ENCODE measurements around the gene HOMER2.
A peak's percentile ranks its signal among the peaks of the same experiment; 100 is the strongest.
"Not testable (repeated sequence)": the region's sequence is repeated elsewhere in the genome, so short reads cannot be mapped to it uniquely, and the experiment has no call there.

HOMER2 gene

GRCh38 chr15:82952158-82953081 lies at the start of gene HOMER2:
Gene HOMER2 (minus strand): TSS chr15:82952720. CDS start chr15:82952535, 185 bp downstream.
- peak; percentile 30 for DNase-seq (ENCODE audit: low spot score)

- DNase-seq (ENCODE audit: low spot score) = not testable (repeated sequence)
Measured at GRCh38 chr15:83000672-83001031, 48.1 kb upstream of the HOMER2 start.

DNA sequence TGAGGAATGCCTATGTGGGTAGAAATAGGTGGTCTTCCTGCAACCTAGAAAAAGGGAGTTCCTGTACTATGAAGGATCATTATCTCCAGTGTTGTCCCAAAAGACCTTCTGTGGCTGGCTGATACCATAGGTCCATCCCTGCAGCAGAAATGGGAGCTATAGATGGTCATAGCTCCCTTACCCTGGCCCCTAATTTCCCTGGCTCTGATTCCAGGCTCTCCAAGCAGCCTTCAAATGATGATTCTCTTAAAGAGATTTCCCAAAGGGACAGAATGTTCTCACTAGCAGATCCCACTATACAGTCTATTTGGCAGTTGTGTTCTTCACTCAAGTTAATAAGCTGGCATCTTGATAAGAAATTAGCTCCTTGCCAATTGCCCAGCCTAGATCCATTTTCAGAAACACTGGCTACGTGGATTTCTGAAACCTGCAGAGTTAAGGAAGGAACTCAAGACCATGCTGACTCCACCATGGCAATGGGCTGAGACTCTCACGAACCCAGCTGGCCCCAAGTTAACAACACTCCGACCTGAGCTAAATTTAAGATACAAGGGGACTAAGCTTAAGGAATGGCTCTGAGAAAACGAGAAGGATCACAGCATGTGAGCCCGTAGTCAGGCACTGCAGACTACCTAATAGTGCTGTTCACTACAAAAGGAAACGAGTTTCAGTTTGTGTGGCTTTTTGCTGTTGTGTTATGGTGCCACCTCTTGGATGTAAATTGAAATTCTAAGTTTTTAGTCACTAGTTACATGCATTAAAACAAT lies 47.6 kb upstream of the HOMER2 start:
- peak; percentile 85 for DNase-seq (ENCODE audit: low spot score)

DNA sequence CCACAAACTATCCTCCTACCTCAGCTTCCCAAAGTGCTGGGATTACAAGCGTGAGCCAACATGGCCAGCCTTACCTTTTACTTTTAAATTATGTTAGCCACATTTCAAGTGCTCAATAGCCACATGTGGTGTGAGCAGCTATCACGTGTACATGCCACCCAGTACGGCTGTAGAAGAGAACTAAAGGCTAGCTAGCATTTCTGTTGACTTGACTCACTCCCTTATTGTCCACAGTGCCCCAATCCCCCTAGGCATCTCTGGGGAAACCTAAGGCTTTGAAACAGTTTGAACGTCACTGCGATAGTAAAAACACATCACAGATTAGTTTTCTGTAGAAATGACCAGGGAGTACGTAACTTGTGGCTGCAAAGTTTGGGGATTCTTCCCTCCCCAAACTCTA lies 46.9 kb upstream of the HOMER2 start:
- DNase-seq (ENCODE audit: low spot score) = no peak

GRCh38 chr15:82995938-82996337 lies 43.4 kb upstream of the HOMER2 start:
- no peak for DNase-seq (ENCODE audit: low spot score)

GRCh38 chr15:82995076-82995475 lies 42.6 kb upstream of the HOMER2 start:
- no peak for DNase-seq (ENCODE audit: low spot score)

DNA sequence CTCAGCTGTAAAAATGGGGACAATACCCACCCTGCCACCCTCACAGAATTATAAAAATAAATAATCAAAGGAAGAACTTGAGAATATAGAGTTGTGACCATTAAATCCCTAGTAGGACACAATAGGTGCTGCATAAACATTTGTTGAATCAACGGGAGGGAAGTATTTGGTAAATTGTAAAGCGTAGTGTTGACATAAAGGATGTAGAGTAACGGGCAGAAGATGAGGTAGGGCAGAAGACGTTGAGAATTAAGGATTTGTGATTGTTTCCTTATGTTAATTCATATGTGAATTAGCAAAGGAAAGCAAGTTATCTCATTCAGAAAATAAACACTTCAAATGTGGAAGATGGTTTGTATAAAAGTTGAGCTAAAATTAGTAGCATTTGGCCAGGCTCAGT lies 40.6 kb upstream of the HOMER2 start:
- DNase-seq (ENCODE audit: low spot score) = no peak

DNA sequence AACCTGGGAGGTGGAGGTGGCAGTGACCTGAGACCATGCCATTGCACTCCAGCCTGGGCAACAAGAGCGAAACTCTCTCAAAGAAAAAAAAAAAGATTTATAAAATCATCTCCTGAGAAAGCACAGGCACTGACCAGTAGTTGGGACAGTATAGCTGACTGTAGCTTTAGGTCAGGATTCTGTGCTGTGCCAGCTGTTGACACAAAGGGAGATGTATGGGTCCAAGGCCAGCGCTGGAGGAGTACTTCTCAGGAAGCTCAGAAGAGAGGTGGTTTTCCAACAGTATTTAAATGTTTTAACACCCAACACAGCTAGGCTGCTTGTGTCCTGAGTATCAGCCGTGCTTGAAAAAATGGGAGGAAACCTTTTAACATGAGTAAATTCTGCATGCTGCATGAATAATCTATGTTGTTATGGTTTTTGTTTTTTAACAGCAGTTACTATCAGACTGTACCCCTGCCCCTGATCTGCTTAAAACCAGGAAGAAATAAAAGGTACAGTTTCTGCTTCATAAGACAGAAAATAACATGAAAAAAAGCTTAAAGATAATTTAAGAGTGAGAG lies 40.0 kb upstream of the HOMER2 start:
- no peak for DNase-seq (ENCODE audit: low spot score)

- peak; percentile 44 for DNase-seq (ENCODE audit: low spot score)
Measured at GRCh38 chr15:82986442-82986780, 33.9 kb upstream of the HOMER2 start.

- DNase-seq (ENCODE audit: low spot score) = peak; percentile 99
Measured at GRCh38 chr15:82985688-82986441, 33.3 kb upstream of the HOMER2 start, which contains the start of gene RAMAC. Gene RAMAC (plus strand): TSS chr15:82986210. CDS start chr15:82989019, 2,809 bp downstream.

DNA sequence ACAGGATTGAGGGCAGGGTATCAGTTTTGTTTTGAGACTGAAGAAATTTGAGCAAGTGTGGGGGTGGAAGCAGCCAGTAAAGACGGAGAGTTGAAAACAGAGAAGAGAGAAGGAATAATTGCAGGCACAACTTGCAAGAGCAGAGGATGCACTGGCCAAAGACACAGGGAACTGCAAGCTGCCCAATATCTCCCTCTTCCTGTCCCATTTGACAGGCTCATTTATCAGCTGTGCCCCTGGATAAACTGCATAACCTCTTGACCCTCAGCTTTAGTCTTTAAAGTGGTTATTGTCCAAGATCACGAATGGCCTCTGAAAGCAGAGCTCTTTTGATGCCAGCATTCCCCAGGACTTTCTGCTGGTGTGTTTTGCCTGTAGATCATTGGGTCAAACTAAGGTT lies 28.5 kb upstream of the HOMER2 start:
- no peak for DNase-seq (ENCODE audit: low spot score)

GRCh38 chr15:82979726-82980125 lies 27.2 kb upstream of the HOMER2 start:
- DNase-seq (ENCODE audit: low spot score) = no peak

- no peak for DNase-seq (ENCODE audit: low spot score)
Measured at GRCh38 chr15:82978438-82978837, 25.9 kb upstream of the HOMER2 start.

DNA sequence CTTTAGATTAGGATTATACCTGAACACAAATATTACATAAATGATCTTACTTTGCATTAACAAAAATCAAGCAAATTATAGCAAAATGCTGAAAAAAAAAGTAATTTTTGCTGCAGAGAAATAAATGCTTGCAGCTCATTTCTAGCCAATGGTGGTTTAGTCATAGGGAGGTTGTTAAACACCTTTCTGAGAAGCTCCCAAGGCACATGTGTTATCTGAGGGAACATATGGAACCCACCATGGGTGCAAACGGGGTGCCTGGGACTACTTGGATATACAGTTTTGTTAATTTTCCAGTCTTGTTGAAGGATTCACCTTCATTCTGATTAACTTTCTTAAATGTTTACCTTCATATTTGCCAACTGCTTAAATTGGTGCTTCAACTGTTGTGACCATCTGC lies 24.6 kb upstream of the HOMER2 start:
- DNase-seq (ENCODE audit: low spot score) = no peak

DNA sequence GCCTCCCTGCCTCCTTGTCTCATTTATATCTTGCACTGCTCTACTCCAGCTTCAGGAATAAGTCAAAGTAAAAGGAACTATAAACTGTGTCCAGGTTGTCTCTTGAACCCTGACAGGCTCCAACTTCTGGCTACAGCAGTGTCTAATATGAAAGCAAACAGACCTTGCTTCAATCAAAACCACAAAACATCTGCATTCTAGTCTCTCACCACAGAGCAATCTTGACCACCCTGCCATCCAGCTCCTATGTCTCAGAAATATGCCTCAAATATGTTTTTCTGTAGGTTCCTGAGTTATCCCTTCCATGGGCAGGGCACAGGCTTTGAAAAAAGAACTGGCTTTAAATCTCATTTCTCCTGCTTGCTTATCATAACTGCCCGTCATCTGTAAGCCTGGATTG lies 20.5 kb upstream of the HOMER2 start:
- no peak for DNase-seq (ENCODE audit: low spot score)

GRCh38 chr15:82971218-82971984 lies 18.9 kb upstream of the HOMER2 start:
- no peak for DNase-seq (ENCODE audit: low spot score)

- no peak for DNase-seq (ENCODE audit: low spot score)
Measured at GRCh38 chr15:82970696-82971095, 18.2 kb upstream of the HOMER2 start.

DNA sequence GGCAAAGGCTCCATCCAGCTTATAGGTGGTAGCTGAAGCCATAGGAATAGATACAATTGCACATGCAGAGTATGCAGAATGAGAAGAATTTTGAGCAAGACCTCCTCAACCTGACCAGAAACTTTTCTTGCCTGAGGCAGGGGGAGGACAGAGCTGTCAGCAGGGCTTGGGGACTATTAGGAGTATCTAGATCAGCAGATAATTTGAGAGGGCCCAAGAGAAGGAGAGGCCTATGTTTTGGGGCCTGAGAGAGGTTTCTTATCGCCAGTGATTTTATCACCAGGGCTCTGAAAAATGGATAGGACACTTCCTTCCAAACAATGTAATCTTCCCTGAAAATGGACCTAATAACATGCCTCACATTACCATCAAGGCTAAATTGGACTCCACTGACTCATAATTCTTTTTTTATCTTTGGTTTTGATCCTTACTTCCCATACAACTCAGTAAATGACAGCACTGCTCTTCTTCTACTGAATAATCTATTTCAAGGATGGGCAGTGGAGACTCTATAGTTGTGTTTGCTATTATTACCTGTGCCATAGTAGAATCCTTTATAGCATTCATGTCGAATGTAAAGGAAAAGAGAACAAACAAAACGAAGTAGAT lies 17.7 kb upstream of the HOMER2 start:
- no peak for DNase-seq (ENCODE audit: low spot score)

DNA sequence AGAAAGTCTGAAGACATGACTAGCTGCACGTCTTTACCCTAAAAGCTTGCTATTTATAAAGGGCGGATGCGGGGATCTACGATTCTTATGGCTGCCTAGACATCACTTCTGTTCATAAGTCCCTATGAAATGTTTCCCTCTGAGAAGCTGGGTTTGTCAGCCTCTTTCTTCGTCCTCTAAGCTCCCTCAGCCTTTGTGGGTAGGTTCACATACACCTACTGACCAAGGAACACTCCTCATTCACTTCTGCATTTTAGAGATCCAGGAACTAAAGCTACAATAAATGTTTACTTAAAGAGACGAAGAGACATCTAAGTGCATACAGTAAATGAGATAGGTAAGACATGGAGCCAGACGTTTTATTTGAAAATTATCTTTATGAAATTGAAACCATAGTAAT lies 16.8 kb upstream of the HOMER2 start:
- no peak for DNase-seq (ENCODE audit: low spot score)

DNA sequence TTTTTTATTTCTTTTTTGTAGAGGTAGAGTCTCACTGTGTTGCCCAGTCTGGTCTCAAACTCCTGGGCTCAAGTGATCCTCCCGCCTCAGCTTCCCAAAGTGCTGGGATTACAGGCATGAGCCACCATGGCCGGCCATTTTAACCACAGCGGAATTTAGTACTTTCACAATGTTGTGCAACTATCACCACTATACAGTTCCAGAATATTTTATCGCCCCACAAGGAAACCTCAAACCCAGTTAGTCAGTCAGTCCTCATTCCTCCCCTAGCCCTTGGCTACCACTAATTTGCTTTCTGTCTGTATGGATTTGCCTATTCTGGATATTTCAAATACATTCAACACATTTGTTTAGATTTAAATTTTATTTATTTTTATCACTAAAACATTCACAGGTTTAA lies 15.5 kb upstream of the HOMER2 start:
- no peak for DNase-seq (ENCODE audit: low spot score)

GRCh38 chr15:82966671-82967071 lies 14.2 kb upstream of the HOMER2 start:
- no peak for DNase-seq (ENCODE audit: low spot score)
